H1 (cell line): ENCODE measurements around the gene RGS6. TPM values are rescaled to one million over a fixed set of nuclear protein-coding genes. Genes with fewer than 3 reads are reported as not detected.

ENCODE experiments used
- CTCF ChIA-PET: fragments of 300-600 bp; sonication (Branson Sonifier 250); formaldehyde crosslinking; loops from one replicate; lab custom pipeline; 2021; ENCODE audit not compliant: partially characterized antibody; lab: Charles Lee
- POLR2A ChIA-PET: fragments of 300-600 bp; sonication (Branson Sonifier 250); formaldehyde crosslinking; loops from one replicate; lab custom pipeline; 2021; ENCODE audit warnings: inconsistent platforms; ENCODE audit not compliant: partially characterized antibody; lab: Charles Lee
- DNase-seq, 2 experiments: peaks; one replicate each; pipeline versions ENCODE4 v3.0.0 to v3.0.0-alpha.2; 2010 to 2022; ENCODE audit warnings: low spot score in 2 of 2, low read depth in 1 of 2, mixed read lengths in 1 of 2
- FAIRE-seq: peaks from 2 replicates; lab custom pipeline; 2011; peaks lifted over from hg19 to GRCh38; lab: Jason Lieb, UNC
- H2AFZ ChIP-seq: 2 replicates; pipeline ENCODE4 v1.8.1; 2012; ENCODE audit warnings: low read length, inconsistent platforms
- H2AK5ac ChIP-seq: 2 replicates; pipeline ENCODE4 v1.6.1; 2013; ENCODE audit warnings: low read depth, low read length
- H2BK120ac ChIP-seq: replicated peaks from 2 replicates; pipeline ENCODE3; 2013; ENCODE audit warnings: low read depth, low read length, inconsistent platforms
- H2BK12ac ChIP-seq: 2 replicates; pipeline ENCODE4 v1.6.1; 2013; ENCODE audit warnings: low read depth, low read length
- H2BK15ac ChIP-seq: 2 replicates; pipeline ENCODE4 v1.6.1; 2013; ENCODE audit warnings: low read length
- H2BK20ac ChIP-seq: 2 replicates; pipeline ENCODE4 v1.6.1; 2013; ENCODE audit warnings: low read length
- H2BK5ac ChIP-seq: 2 replicates; pipeline ENCODE4 v1.6.1; 2013; ENCODE audit warnings: low read depth, low read length
- H3K14ac ChIP-seq: 2 replicates; pipeline ENCODE4 v1.6.1; 2013; ENCODE audit warnings: inconsistent platforms; ENCODE audit not compliant: insufficient read length
- H3K18ac ChIP-seq: 2 replicates; pipeline ENCODE4 v1.6.1; 2013; ENCODE audit warnings: low read length; ENCODE audit errors: extremely low read depth
- H3K23ac ChIP-seq: 2 replicates; pipeline ENCODE4 v1.6.1; 2013; ENCODE audit warnings: inconsistent platforms; ENCODE audit not compliant: insufficient read length
- H3K23me2 ChIP-seq: 2 replicates; pipeline ENCODE4 v1.6.1; 2013; ENCODE audit warnings: low read depth, low read length
- H3K27ac ChIP-seq: 2 replicates; pipeline ENCODE4 v1.6.1; 2011; ENCODE audit warnings: low read depth, low read length, inconsistent platforms
- H3K27me3 ChIP-seq, 4 experiments: replicated peaks in 1 of 4; 1 replicate in 1 of 4; 2 replicates in 3 of 4; pipeline versions ENCODE4 v1.6.1 to v1.8.1; 2011 to 2013; ENCODE audit warnings: low read length in 3 of 4, mild to moderate bottlenecking in 3 of 4, inconsistent platforms in 2 of 4, mixed read lengths in 2 of 4, moderate library complexity in 1 of 4; ENCODE audit not compliant: control insufficient read depth in 3 of 4, insufficient read depth in 3 of 4; ENCODE audit errors: extremely low read depth in 1 of 4
- H3K36me3 ChIP-seq, 4 experiments: 2 replicates each; pipeline versions ENCODE4 v1.6.1 to v1.8.1; 2011 to 2013; ENCODE audit warnings: mild to moderate bottlenecking in 4 of 4, low read length in 3 of 4, moderate library complexity in 2 of 4, control low read depth in 1 of 4, inconsistent platforms in 1 of 4; ENCODE audit not compliant: insufficient read depth in 4 of 4, control insufficient read depth in 2 of 4
- H3K4ac ChIP-seq: replicated peaks from 2 replicates; pipeline ENCODE3; 2013; ENCODE audit warnings: low read length, low read depth, mixed read lengths, inconsistent platforms; ENCODE audit not compliant: insufficient read length
- H3K4me1 ChIP-seq, 4 experiments: replicated peaks in 1 of 4; 1 replicate in 1 of 4; 2 replicates in 3 of 4; pipeline versions ENCODE4 v1.6.1 to v1.8.1; 2011 to 2013; ENCODE audit warnings: low read length in 3 of 4, inconsistent platforms in 2 of 4, mixed read lengths in 1 of 4; ENCODE audit not compliant: insufficient read depth in 4 of 4, control insufficient read depth in 3 of 4
- H3K4me2 ChIP-seq, 2 experiments: 2 replicates each; pipeline versions ENCODE4 v1.6.1 to v1.8.1; 2011 to 2013; ENCODE audit warnings: low read depth in 2 of 2, low read length in 2 of 2, control low read depth in 1 of 2, inconsistent platforms in 1 of 2, mild to moderate bottlenecking in 1 of 2; ENCODE audit not compliant: insufficient read depth in 1 of 2
- H3K4me3 ChIP-seq, 4 experiments: fragments of 200-600, 300-600 bp in 1 of 4; sonication (generic), shearing (Covaris generic), sonication (Bioruptor Twin) in 1 of 4; 2 replicates each; pipeline versions ENCODE4 v1.5.1 to v1.8.1; 2011 to 2016; ENCODE audit warnings: low read length in 4 of 4, low read depth in 3 of 4, control low read depth in 2 of 4, inconsistent platforms in 2 of 4, mild to moderate bottlenecking in 2 of 4, mixed read lengths in 1 of 4, moderate library complexity in 1 of 4; ENCODE audit not compliant: insufficient read depth in 2 of 4; ENCODE audit errors: extremely low read depth in 1 of 4
- H3K56ac ChIP-seq: replicated peaks from 2 replicates; pipeline ENCODE3; 2013; ENCODE audit warnings: low read depth, mild to moderate bottlenecking, mixed read lengths, low read length, inconsistent platforms; ENCODE audit not compliant: insufficient read length
- H3K79me1 ChIP-seq: 2 replicates; pipeline ENCODE4 v1.6.1; 2013; ENCODE audit warnings: low read depth, low read length, control low read depth
- H3K79me2 ChIP-seq, 2 experiments: 2 replicates each; pipeline versions ENCODE4 v1.6.1 to v1.8.1; 2012 to 2013; ENCODE audit warnings: low read length in 2 of 2, mild to moderate bottlenecking in 2 of 2, inconsistent platforms in 1 of 2; ENCODE audit not compliant: insufficient read depth in 2 of 2, control insufficient read depth in 1 of 2
- H3K9ac ChIP-seq, 4 experiments: replicated peaks in 1 of 4; 1 replicate in 1 of 4; 2 replicates in 3 of 4; pipeline versions ENCODE4 v1.6.1 to v1.8.1; 2011 to 2013; ENCODE audit warnings: low read depth in 3 of 4, low read length in 3 of 4, control low read depth in 2 of 4, mild to moderate bottlenecking in 2 of 4, moderate library complexity in 2 of 4, inconsistent platforms in 1 of 4; ENCODE audit errors: extremely low read depth in 1 of 4
- H3K9me3 ChIP-seq, 2 experiments: 2 replicates each; pipeline versions ENCODE4 v1.6.1 to v1.8.1; 2012 to 2013; ENCODE audit warnings: mild to moderate bottlenecking in 2 of 2, moderate library complexity in 2 of 2, control low read depth in 1 of 2, inconsistent platforms in 1 of 2, low read depth in 1 of 2, low read length in 1 of 2, mixed read lengths in 1 of 2; ENCODE audit not compliant: insufficient read depth in 2 of 2
- H4K20me1 ChIP-seq, 2 experiments: replicated peaks in 1 of 2; 2 replicates each; pipeline versions ENCODE3 to v1.8.1; 2011 to 2013; ENCODE audit warnings: inconsistent platforms in 2 of 2, low read length in 2 of 2, mild to moderate bottlenecking in 1 of 2; ENCODE audit not compliant: insufficient read depth in 2 of 2, control insufficient read depth in 1 of 2
- H4K5ac ChIP-seq: 2 replicates; pipeline ENCODE4 v1.6.1; 2013; ENCODE audit warnings: low read length, low read depth, mixed read lengths, inconsistent platforms; ENCODE audit not compliant: insufficient read length
- H4K8ac ChIP-seq: 2 replicates; pipeline ENCODE4 v1.8.0; 2013; ENCODE audit warnings: mild to moderate bottlenecking, moderate library complexity, low read length, inconsistent platforms; ENCODE audit not compliant: insufficient read depth; ENCODE audit errors: extremely low read depth
- H4K91ac ChIP-seq: replicated peaks from 2 replicates; pipeline ENCODE3; 2013; ENCODE audit warnings: low read length, mixed read lengths, inconsistent platforms; ENCODE audit not compliant: insufficient read length
- CREB1 ChIP-seq: IDR thresholded peaks from 2 replicates; pipeline ENCODE4 v1.6.1; 2012; ENCODE audit warnings: inconsistent platforms
- CTBP2 ChIP-seq: IDR thresholded peaks from 2 replicates; pipeline ENCODE4 v1.7.0; 2011; ENCODE audit warnings: borderline replicate concordance, mild to moderate bottlenecking, moderate library complexity, mixed read lengths, low read length; ENCODE audit not compliant: insufficient read depth, insufficient read length
- E2F6 ChIP-seq: IDR thresholded peaks from 2 replicates; pipeline ENCODE4 v1.6.1; 2012; ENCODE audit warnings: inconsistent platforms
- EGR1 ChIP-seq: IDR thresholded peaks from 2 replicates; pipeline ENCODE4 v1.6.1; 2011; ENCODE audit warnings: low read depth, low read length, borderline replicate concordance
- JUN ChIP-seq: IDR thresholded peaks from 2 replicates; pipeline ENCODE4 v1.6.1; 2011; ENCODE audit warnings: low read depth, mild to moderate bottlenecking, improper control_type of control experiment, low read length
- POLR2A ChIP-seq, 2 experiments: IDR thresholded peaks; 1 replicate in 1 of 2; 2 replicates in 1 of 2; pipeline ENCODE4 v1.6.1; 2011; ENCODE audit warnings: low read depth in 2 of 2, low read length in 2 of 2, mild to moderate bottlenecking in 2 of 2; ENCODE audit errors: control extremely low read depth in 1 of 2
- RNF2 ChIP-seq: fragments of 200-900, 300-1000 bp; sonication (generic); IDR thresholded peaks from 2 replicates; pipeline ENCODE4 v1.7.1; 2016; ENCODE audit warnings: borderline replicate concordance, low read depth, mild to moderate bottlenecking, antibody characterized with exemption, low read length; ENCODE audit not compliant: poor library complexity, severe bottlenecking; ENCODE audit errors: missing control alignments
- SP1 ChIP-seq: IDR thresholded peaks from 2 replicates; pipeline ENCODE4 v1.6.1; 2011; ENCODE audit warnings: low read depth, low read length
- TAF1 ChIP-seq: IDR thresholded peaks from 2 replicates; pipeline ENCODE4 v1.6.1; 2011; ENCODE audit warnings: mild to moderate bottlenecking, low read depth, low read length
- TCF12 ChIP-seq: IDR thresholded peaks from 2 replicates; pipeline ENCODE4 v1.6.1; 2011; ENCODE audit warnings: low read depth, mild to moderate bottlenecking, low read length
- YY1 ChIP-seq: IDR thresholded peaks from 2 replicates; pipeline ENCODE4 v1.6.1; 2011; ENCODE audit warnings: low read depth, mild to moderate bottlenecking, low read length
- WGBS, 2 experiments: shearing (Covaris generic) in 1 of 2; methylation state at CpG; one replicate each; pipeline versions ENCODE4 v1.1.6 to v1.1.7; 2013 to 2015; ENCODE audit warnings: low lambda C conversion rate in 2 of 2, mixed read lengths in 2 of 2, inconsistent platforms in 1 of 2, low coverage in 1 of 2, missing lambda C conversion rate in 1 of 2; ENCODE audit not compliant: insufficient replicate concordance in 2 of 2, insufficient coverage in 1 of 2, insufficient read length in 1 of 2; ENCODE audit errors: extremely low coverage in 1 of 2, missing lambda C conversion rate in 1 of 2; 5-methylcytosine and 5-hydroxymethylcytosine counted together
- polyA plus RNA-seq, 7 experiments: library from polyadenylated mRNA; depleted of rRNA in 3 of 7; stranded (reverse) in 5 of 7; unstranded in 2 of 7; fragments of >200 nt in 5 of 7; fragments of 200-250 nt in 2 of 7; gene quantifications; 1 replicate in 5 of 7; 2 replicates in 1 of 7; 4 replicates in 1 of 7; pipeline versions ENCODE4 v1.2.1 to v1.2.3, GENCODE V29; 2011 to 2013; ENCODE audit warnings: missing spikeins in 2 of 7, mixed read lengths in 2 of 7
- total RNA-seq: library from RNA; stranded (reverse); fragmentation: NEBNext Ultra II Directional; extraction: Animal tissue kit (Norgen Biotek cat#: 25700); gene quantifications from 2 replicates; pipeline ENCODE4 v1.2.1, GENCODE V29; 2021
- TF ChIP-seq, protein P1 (sequence below), 3 experiments: IDR thresholded peaks; 1 replicate in 2 of 3; 2 replicates in 1 of 3; pipeline versions ENCODE4 v1.5.1 to v1.6.1; 2011; ENCODE audit warnings: low read length in 3 of 3, mild to moderate bottlenecking in 3 of 3, inconsistent platforms in 2 of 3, low read depth in 1 of 3, moderate library complexity in 1 of 3; ENCODE audit not compliant: insufficient read depth in 1 of 3; ENCODE audit errors: control extremely low read depth in 1 of 3

RGS6 gene
- total and polyA plus RNA-seq, 2 of the 8 experiments (the other 6 are each of a cell fraction or from before 2014, with no cell fraction given): 0.26 to 1.1 TPM

DNA sequence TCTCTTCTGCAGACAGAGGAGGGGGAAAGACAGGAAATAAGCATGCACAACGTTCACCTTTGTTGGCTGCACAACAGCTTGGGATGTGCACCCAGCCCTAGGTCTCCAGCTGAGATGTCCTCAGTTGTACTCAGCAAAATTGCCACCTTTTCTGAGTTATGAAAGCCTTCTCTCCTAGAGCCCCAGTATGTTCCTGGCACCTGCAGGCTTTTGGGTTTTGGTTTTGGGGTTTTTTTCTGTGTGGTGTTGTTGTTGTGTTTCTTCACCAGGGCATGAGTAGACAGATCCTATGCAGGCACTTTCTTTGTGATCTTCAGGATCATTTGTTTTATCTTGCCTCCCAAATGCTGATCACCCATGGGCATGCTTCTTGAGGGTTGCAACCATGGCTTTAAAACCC lies 498.2 kb downstream of the RGS6 start:
- no peak overlapping the region for H3K56ac ChIP-seq
- H2BK120ac ChIP-seq: no peak overlapping the region
- POLR2A ChIA-PET: no interaction called here
- no peak overlapping the region for H3K4ac ChIP-seq
- H3K23ac ChIP-seq: no peak overlapping the region
- H4K20me1 ChIP-seq: no peaks in the 10 kb centered on the region
- DNase-seq (no peak), FAIRE-seq (no peak)
- no peak overlapping the region; the same call in 1 of the 2 replicates for H3K27ac ChIP-seq
- peaks cover 0 to 3% (median 0%) of the 10 kb centered on the region in 4 experiments; a peak in 2 of 7 replicates for H3K4me1 ChIP-seq
- no peak overlapping the region for H2AFZ ChIP-seq
- CTCF ChIA-PET: no interaction called here
- H3K18ac ChIP-seq: no peak overlapping the region
- no peak overlapping the region for H4K5ac ChIP-seq
- 0 out of 4 replicates have a peak, but pooled peaks cover 0 to 4% of the 10 kb centered on the region in 2 experiments for H3K9me3 ChIP-seq
- no peak overlapping the region for H2BK12ac ChIP-seq
- no peak overlapping the region for H4K8ac ChIP-seq
- no peaks in the 10 kb centered on the region for H3K36me3 ChIP-seq
- H3K23me2 ChIP-seq: no peaks in the 10 kb centered on the region; the same call in 1 of the 2 replicates
- WGBS, 2 experiments: 100% methylated on average over 1 of the region's 1 CpG; no CpG with 5 or more reads in 1 of the 2 experiments
- no peak overlapping the region for H3K4me3 ChIP-seq
- no peak overlapping the region for H2AK5ac ChIP-seq
- no peak overlapping the region for H3K14ac ChIP-seq
- H3K9ac ChIP-seq: no peak overlapping the region
- H2BK5ac ChIP-seq: no peak overlapping the region
- no peaks in the 10 kb centered on the region for H3K27me3 ChIP-seq
- H2BK15ac ChIP-seq: no peak overlapping the region
- no peaks in the 10 kb centered on the region for H3K79me1 ChIP-seq
- H3K79me2 ChIP-seq: no peaks in the 10 kb centered on the region
- H4K91ac ChIP-seq: no peak overlapping the region
- no peak overlapping the region for H2BK20ac ChIP-seq
- no peak overlapping the region for H3K4me2 ChIP-seq
- TF ChIP-seq CREB1 (no peak), POLR2A (IDR thresholded peaks at IDR 0.05; ENCODE audit: control extremely low read depth in 1 of 2, low read depth in 2 of 2, low read length in 2 of 2) (no peak), SP1 (no peak), E2F6 (no peak), JUN (no peak), EGR1 (no peak), TAF1 (no peak), CTBP2 (no peak), YY1 (no peak), RNF2 (no peak), TCF12 (no peak)
- TF ChIP-seq, protein P1, sequence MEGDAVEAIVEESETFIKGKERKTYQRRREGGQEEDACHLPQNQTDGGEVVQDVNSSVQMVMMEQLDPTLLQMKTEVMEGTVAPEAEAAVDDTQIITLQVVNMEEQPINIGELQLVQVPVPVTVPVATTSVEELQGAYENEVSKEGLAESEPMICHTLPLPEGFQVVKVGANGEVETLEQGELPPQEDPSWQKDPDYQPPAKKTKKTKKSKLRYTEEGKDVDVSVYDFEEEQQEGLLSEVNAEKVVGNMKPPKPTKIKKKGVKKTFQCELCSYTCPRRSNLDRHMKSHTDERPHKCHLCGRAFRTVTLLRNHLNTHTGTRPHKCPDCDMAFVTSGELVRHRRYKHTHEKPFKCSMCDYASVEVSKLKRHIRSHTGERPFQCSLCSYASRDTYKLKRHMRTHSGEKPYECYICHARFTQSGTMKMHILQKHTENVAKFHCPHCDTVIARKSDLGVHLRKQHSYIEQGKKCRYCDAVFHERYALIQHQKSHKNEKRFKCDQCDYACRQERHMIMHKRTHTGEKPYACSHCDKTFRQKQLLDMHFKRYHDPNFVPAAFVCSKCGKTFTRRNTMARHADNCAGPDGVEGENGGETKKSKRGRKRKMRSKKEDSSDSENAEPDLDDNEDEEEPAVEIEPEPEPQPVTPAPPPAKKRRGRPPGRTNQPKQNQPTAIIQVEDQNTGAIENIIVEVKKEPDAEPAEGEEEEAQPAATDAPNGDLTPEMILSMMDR (IDR thresholded peaks at IDR 0.05; ENCODE audit: control extremely low read depth in 1 of 3, insufficient read depth in 1 of 3, low read depth in 1 of 3, low read length in 3 of 3): no peak
